ENCODE data around the gene ANKRD12. TPM values are rescaled to one million over a fixed set of nuclear protein-coding genes. Genes with fewer than 3 reads are reported as not detected.

The ANKRD12 gene
- total and polyA plus RNA-seq, 12 donors, result 14.1 to 91.2 (median 36.5) TPM

DNA sequence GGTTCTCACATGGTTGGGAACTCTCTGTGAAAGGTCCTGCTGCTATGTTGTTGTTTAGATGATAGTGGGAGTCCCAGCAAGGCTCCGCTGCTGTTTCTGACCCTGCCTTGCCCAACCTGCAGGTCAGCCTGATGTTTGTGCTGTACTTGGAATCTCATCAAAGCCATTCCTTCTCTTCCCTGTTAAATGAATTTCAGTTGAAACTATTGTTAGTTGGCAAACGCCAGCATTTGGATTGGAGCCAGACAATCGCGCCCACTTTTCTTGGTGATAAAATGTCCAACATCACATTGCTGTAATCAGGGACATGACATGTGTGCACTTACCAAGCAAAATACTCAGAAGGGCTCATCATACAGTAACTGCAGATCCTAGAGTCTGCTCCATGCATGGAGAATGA lies 185.2 kb downstream of the ANKRD12 start:
- WGBS, 4 donors, result 81 to 89% (median 87%) methylated on average over 4 of the region's 4 CpGs
- no peaks in the 10 kb centered on the region for H3K4me1 ChIP-seq (replicated peaks in 1 of 2)
- H3K9me3 ChIP-seq (replicated peaks in 1 of 3), result peaks cover 0 to 1% (median 0%) of the 10 kb centered on the region in 3 donors
- H3K36me3 ChIP-seq (replicated peaks in 1 of 2), result no peaks in the 10 kb centered on the region
- TF ChIP-seq, protein P1, sequence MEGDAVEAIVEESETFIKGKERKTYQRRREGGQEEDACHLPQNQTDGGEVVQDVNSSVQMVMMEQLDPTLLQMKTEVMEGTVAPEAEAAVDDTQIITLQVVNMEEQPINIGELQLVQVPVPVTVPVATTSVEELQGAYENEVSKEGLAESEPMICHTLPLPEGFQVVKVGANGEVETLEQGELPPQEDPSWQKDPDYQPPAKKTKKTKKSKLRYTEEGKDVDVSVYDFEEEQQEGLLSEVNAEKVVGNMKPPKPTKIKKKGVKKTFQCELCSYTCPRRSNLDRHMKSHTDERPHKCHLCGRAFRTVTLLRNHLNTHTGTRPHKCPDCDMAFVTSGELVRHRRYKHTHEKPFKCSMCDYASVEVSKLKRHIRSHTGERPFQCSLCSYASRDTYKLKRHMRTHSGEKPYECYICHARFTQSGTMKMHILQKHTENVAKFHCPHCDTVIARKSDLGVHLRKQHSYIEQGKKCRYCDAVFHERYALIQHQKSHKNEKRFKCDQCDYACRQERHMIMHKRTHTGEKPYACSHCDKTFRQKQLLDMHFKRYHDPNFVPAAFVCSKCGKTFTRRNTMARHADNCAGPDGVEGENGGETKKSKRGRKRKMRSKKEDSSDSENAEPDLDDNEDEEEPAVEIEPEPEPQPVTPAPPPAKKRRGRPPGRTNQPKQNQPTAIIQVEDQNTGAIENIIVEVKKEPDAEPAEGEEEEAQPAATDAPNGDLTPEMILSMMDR (IDR thresholded peaks at IDR 0.05), result no peak
- no peak for TF ChIP-seq POLR2A (IDR thresholded peaks at IDR 0.05)
- intact Hi-C loops (cut with DNase I), result loop anchor here in 1 of 2 donors (10.0 kb wide), 1 partner anchor 247 kb away; no protein-coding TSS in a partner anchor
- no peak overlapping the region for H3K27ac ChIP-seq
- DNase-seq, result no peak
- H3K4me3 ChIP-seq, result no peak overlapping the region
- H3K27me3 ChIP-seq, result no peaks in the 10 kb centered on the region

DNA sequence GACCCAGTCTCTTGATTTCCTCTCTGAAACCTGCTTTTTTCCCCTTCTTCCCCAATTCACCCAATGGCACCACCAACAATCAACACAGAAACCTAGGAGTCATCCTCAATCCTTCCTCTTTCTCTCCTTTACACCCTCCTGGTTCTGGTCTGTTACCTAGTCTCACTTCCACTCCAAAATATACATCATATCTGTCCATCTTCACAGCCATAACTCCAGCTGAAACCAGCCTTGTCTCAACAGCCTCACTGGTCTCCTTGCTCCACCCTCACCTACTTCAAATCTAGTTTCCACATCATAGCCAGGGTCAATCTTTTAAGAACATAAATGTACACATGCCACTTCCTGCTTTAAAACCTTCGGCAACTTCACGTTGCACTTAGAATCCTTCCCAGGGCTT lies 186.2 kb downstream of the ANKRD12 start:
- DNase-seq, result no peak
- no peaks in the 10 kb centered on the region for H3K9me3 ChIP-seq (replicated peaks in 1 of 3)
- no peaks in the 10 kb centered on the region for H3K27me3 ChIP-seq
- 82 to 90% (median 86%) methylated on average over 2 of the region's 2 CpGs for WGBS, 4 donors
- H3K4me1 ChIP-seq (replicated peaks in 1 of 2), result no peaks in the 10 kb centered on the region
- H3K27ac ChIP-seq, result no peak overlapping the region
- no peak overlapping the region for H3K4me3 ChIP-seq
- no peak for TF ChIP-seq POLR2A (IDR thresholded peaks at IDR 0.05)
- TF ChIP-seq, protein P1 (IDR thresholded peaks at IDR 0.05), result no peak
- intact Hi-C loops (cut with DNase I), result loop anchor here in 1 of 2 donors (10.0 kb wide), 1 partner anchor 248 kb away; no protein-coding TSS in a partner anchor
- no peaks in the 10 kb centered on the region for H3K36me3 ChIP-seq (replicated peaks in 1 of 2)

DNA sequence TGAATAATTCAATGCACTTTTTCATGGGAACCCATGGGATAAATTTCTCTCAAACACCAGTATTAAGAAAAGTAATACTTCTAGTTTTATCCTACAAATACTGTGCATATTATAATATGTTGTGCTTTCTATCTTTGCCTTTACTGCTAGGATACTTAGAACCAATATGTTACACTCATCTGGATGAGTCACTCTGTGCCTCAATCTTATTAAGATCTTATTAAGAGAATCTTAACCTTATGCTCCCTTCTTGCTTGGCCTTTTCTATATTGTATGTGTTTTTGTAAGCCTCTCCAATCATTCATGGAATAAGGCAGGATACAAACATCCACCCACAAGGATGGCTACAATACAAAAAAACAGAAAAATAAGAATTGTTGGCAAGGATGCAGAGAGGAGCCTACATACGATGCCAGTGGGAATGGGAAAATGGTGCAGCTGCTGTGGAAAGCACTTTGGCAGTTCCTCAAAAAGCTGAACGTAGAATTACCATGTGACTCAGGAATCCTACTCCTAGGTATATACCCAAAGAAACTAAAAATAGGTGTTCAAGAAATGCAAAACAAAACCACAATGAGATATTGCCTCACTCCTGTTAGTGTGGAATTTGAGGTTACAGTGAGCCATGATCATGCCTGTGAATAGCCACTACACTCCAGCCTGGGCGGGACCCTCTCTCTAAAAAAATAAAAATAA lies 187.3 kb downstream of the ANKRD12 start:
- Histone ChIP-seq H3K4me1 (replicated peaks in 1 of 2) (no peaks in the 10 kb centered on the region), H3K4me3 (no peak overlapping the region), H3K27ac (no peak overlapping the region), H3K36me3 (replicated peaks in 1 of 2) (no peaks in the 10 kb centered on the region), H3K27me3 (no peaks in the 10 kb centered on the region), H3K9me3 (replicated peaks in 1 of 3) (no peaks in the 10 kb centered on the region)
- WGBS, 4 donors, result 73 to 79% (median 76%) methylated on average over 3 of the region's 3 CpGs
- no peak for DNase-seq
- TF ChIP-seq, protein P1 (IDR thresholded peaks at IDR 0.05), result no peak
- no peak for TF ChIP-seq POLR2A (IDR thresholded peaks at IDR 0.05)
- intact Hi-C loops (cut with DNase I), result loop anchor here in 1 of 2 donors (10.0 kb wide), 1 partner anchor 249 kb away; no protein-coding TSS in a partner anchor

DNA sequence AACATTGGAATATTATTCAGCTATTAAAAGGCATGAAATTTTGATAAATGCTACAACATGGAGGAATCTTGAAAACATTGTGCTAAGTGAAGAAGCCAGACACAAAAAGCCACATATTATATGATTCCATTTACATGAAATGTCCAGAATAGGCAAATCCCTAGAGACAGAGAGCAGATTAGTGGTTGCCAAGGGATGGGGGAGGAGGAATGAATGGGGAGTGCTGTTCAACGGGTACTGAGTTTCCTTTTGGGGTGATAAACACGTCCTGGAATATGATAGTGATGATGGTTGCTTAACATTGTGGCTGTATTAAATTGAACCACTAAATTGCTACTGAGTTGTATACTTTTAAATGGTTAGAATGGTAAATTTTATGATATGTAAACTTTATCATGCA lies 189.1 kb downstream of the ANKRD12 start:
- TF ChIP-seq, protein P1 (IDR thresholded peaks at IDR 0.05), result no peak
- TF ChIP-seq POLR2A (IDR thresholded peaks at IDR 0.05), result no peak
- no peaks in the 10 kb centered on the region for H3K36me3 ChIP-seq (replicated peaks in 1 of 2)
- H3K9me3 ChIP-seq (replicated peaks in 1 of 3), result no peaks in the 10 kb centered on the region
- no peaks in the 10 kb centered on the region for H3K4me1 ChIP-seq (replicated peaks in 1 of 2)
- DNase-seq, result no peak
- H3K4me3 ChIP-seq, result no peak overlapping the region
- H3K27me3 ChIP-seq, result no peaks in the 10 kb centered on the region
- no peak overlapping the region for H3K27ac ChIP-seq
- WGBS, 4 donors, result 56 to 86% (median 73%) methylated on average over 2 of the region's 2 CpGs
- intact Hi-C loops (cut with DNase I), result loop anchor here in 1 of 2 donors (10.0 kb wide), 1 partner anchor 251 kb away; no protein-coding TSS in a partner anchor
